NT2/D1 (cell line): Measurements from ENCODE around the gene PACS2.

Experiments used
- DNase-seq: peaks from one replicate; pipeline ENCODE4 v3.0.0-alpha.2; 2011; ENCODE audit warnings: low read depth, low spot score
- H3K27me3 ChIP-seq: 2 replicates; pipeline ENCODE4 v1.6.0; 2011; ENCODE audit warnings: mild to moderate bottlenecking; ENCODE audit not compliant: insufficient read length, insufficient read depth
- H3K36me3 ChIP-seq: 2 replicates; pipeline ENCODE4 v1.6.1; 2011; ENCODE audit warnings: mild to moderate bottlenecking, low read length, mixed read lengths; ENCODE audit not compliant: insufficient read depth, insufficient read length
- H3K4me1 ChIP-seq: 2 replicates; pipeline ENCODE4 v1.5.1; 2011; ENCODE audit not compliant: insufficient read depth, insufficient read length
- H3K4me3 ChIP-seq: 2 replicates; pipeline ENCODE4 v1.5.1; 2011; ENCODE audit warnings: low read depth; ENCODE audit not compliant: insufficient read length
- H3K9ac ChIP-seq: 2 replicates; pipeline ENCODE4 v1.6.0; 2011; ENCODE audit warnings: low read depth; ENCODE audit not compliant: insufficient read length
- H3K9me3 ChIP-seq: 2 replicates; pipeline ENCODE4 v1.5.1; 2011; ENCODE audit warnings: mild to moderate bottlenecking, low read length; ENCODE audit not compliant: insufficient read depth
- SUZ12 ChIP-seq: IDR thresholded peaks from 2 replicates; pipeline ENCODE4 v1.6.1; 2011; ENCODE audit not compliant: insufficient read length, insufficient read depth; ENCODE audit errors: extremely low read depth
- YY1 ChIP-seq: IDR thresholded peaks from 2 replicates; pipeline ENCODE4 v1.6.1; 2011; ENCODE audit not compliant: insufficient read length, insufficient read depth
- ZNF274 ChIP-seq: IDR thresholded peaks from 2 replicates; pipeline ENCODE4 v1.6.1; 2011; ENCODE audit warnings: mild to moderate bottlenecking, low read depth, low read length

Gene PACS2

GRCh38 chr14:105442834-105443233 is 128.3 kb downstream of the PACS2 start:
- Histone ChIP-seq H3K9me3 (no peaks in the 10 kb centered on the region), H3K36me3 (peaks cover 71% of the 10 kb centered on the region), H3K27me3 (no peaks in the 10 kb centered on the region), H3K4me3 (no peak overlapping the region), H3K9ac (no peak overlapping the region), H3K4me1 (peaks cover 6% of the 10 kb centered on the region)
- DNase-seq = no peak
- TF ChIP-seq ZNF274 (no peak), SUZ12 (no peak), YY1 (no peak)

DNA sequence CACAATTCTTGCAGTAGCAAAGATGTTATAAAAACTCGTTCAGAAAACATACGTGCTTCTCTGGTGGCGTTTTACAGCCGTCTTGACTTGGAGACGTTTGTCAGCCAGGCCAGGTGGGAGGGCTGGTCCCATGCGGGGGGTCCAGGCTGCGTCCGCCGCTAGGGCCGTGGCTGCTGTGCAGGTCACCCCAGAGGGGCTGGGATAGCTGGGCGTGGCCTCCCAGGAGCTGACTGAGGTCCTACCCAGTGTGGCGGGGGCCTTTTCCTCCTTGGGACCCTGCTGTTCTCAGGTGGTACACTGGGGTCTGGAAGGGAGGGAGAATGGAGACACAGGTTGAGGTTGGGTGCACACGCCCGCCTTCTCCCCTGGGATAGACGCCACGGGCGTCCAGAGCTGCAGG is 130.3 kb downstream of the PACS2 start:
- no peak for DNase-seq
- TF ChIP-seq YY1 (no peak), ZNF274 (no peak), SUZ12 (no peak)
- H3K9me3 ChIP-seq = no peaks in the 10 kb centered on the region
- no peaks in the 10 kb centered on the region for H3K27me3 ChIP-seq
- no peak overlapping the region for H3K9ac ChIP-seq
- no peak overlapping the region for H3K4me3 ChIP-seq
- peaks cover 67% of the 10 kb centered on the region for H3K36me3 ChIP-seq
- H3K4me1 ChIP-seq = peaks cover 7% of the 10 kb centered on the region

GRCh38 chr14:105445290-105445689 is 130.7 kb downstream of the PACS2 start:
- Histone ChIP-seq H3K9me3 (no peaks in the 10 kb centered on the region), H3K4me3 (no peak overlapping the region), H3K36me3 (peaks cover 67% of the 10 kb centered on the region), H3K4me1 (peaks cover 7% of the 10 kb centered on the region), H3K9ac (no peak overlapping the region), H3K27me3 (no peaks in the 10 kb centered on the region)
- no peak for DNase-seq
- TF ChIP-seq SUZ12 (no peak), YY1 (no peak), ZNF274 (no peak)

GRCh38 chr14:105445901-105446845 is 131.6 kb downstream of the PACS2 start:
- Histone ChIP-seq H3K4me3 (no peak overlapping the region), H3K9ac (no peak overlapping the region), H3K9me3 (no peaks in the 10 kb centered on the region), H3K4me1 (peaks cover 7% of the 10 kb centered on the region), H3K36me3 (peaks cover 67% of the 10 kb centered on the region), H3K27me3 (no peaks in the 10 kb centered on the region)
- TF ChIP-seq YY1 = no peak
- no peak for TF ChIP-seq SUZ12
- TF ChIP-seq ZNF274 = no peak
- no peak for DNase-seq

- no peaks in the 10 kb centered on the region for H3K9me3 ChIP-seq
- no peaks in the 10 kb centered on the region for H3K27me3 ChIP-seq
- H3K36me3 ChIP-seq = peaks cover 71% of the 10 kb centered on the region
- no peak overlapping the region for H3K9ac ChIP-seq
- H3K4me3 ChIP-seq = no peak overlapping the region
- no peak for DNase-seq
- TF ChIP-seq SUZ12 (no peak), ZNF274 (no peak), YY1 (no peak)
- peaks cover 7% of the 10 kb centered on the region for H3K4me1 ChIP-seq
Observed at GRCh38 chr14:105446971-105447370, 132.4 kb downstream of the PACS2 start.
